ENCODE results near the gene CGA.

- TF ChIP-seq POLR2A (IDR thresholded peaks at IDR 0.05) (no peak), CTCF (IDR thresholded peaks at IDR 0.05) (no peak)
These were observed at the start of gene CGA for GRCh38 chr6:87095087-87095509.
